GM12878 (cell line): ENCODE measurements around the gene CHD5. TPM values are rescaled to one million over a fixed set of nuclear protein-coding genes. Genes with fewer than 3 reads are reported as not detected.

Experiments
- ATAC-seq: fragments of 200-7000 bp; cut with Tn5 transposase; 3 replicates; pipeline ENCODE4 v1.9.1; 2020; ENCODE audit warnings: mild to moderate bottlenecking, moderate library complexity
- BruUV-seq: library from RNA; stranded (reverse); fragments of 400-500 nt; replicated peaks from 2 replicates; lab custom pipeline; 2021; lab: Mats Ljungman, UMichigan
- CTCF ChIA-PET: fragments of 300-600 bp; sonication (Branson Sonifier 250); formaldehyde crosslinking; extraction: SDS; loops from one replicate; lab custom pipeline; 2021; ENCODE audit warnings: inconsistent platforms; lab: Yijun Ruan, JAX
- POLR2A ChIA-PET: fragments of 350-600 bp; formaldehyde crosslinking; extraction: SDS; loops from one replicate; lab custom pipeline; 2021; ENCODE audit warnings: inconsistent platforms; lab: Charles Lee
- RAD21 ChIA-PET: fragments of 300-600 bp; sonication (Branson Sonifier 250); formaldehyde crosslinking; loops from one replicate; lab custom pipeline; 2023; ENCODE audit warnings: antibody characterized with exemption; ENCODE audit not compliant: unreplicated experiment; lab: Charles Lee
- SMC1A ChIA-PET: fragments of 300-600 bp; sonication (Branson Sonifier 250); formaldehyde crosslinking; loops from one replicate; lab custom pipeline; 2023; ENCODE audit not compliant: unreplicated experiment, uncharacterized antibody; lab: Charles Lee
- DNase-seq: peaks from one replicate; pipeline ENCODE4 v3.0.0-alpha.2; 2011; ENCODE audit warnings: low read depth, low spot score
- FAIRE-seq: peaks from 3 replicates; lab custom pipeline; 2011; peaks lifted over from hg19 to GRCh38; lab: Jason Lieb, UNC
- H2AFZ ChIP-seq: 2 replicates; pipeline ENCODE4 v1.6.0; 2011; ENCODE audit warnings: low read depth, low read length, control low read depth; ENCODE audit not compliant: control insufficient read depth
- H3K27ac ChIP-seq: 2 replicates; pipeline ENCODE4 v1.5.1; 2011; ENCODE audit warnings: control low read depth; ENCODE audit not compliant: control insufficient read depth, insufficient read depth
- H3K27me3 ChIP-seq, 2 experiments: replicated peaks in 1 of 2; 2 replicates each; pipeline versions ENCODE4 v1.6.0 to v1.6.1; 2011; ENCODE audit warnings: low read length in 1 of 2; ENCODE audit not compliant: control insufficient read depth in 2 of 2, insufficient read depth in 2 of 2
- H3K36me3 ChIP-seq, 2 experiments: 2 replicates each; pipeline ENCODE4 v1.5.1; 2011; ENCODE audit warnings: low read length in 1 of 2; ENCODE audit not compliant: control insufficient read depth in 2 of 2, insufficient read depth in 2 of 2
- H3K4me1 ChIP-seq: 2 replicates; pipeline ENCODE4 v1.6.1; 2011; ENCODE audit warnings: mild to moderate bottlenecking, low read length, moderate library complexity, mixed read lengths; ENCODE audit not compliant: control insufficient read depth, insufficient read depth
- H3K4me2 ChIP-seq: 2 replicates; pipeline ENCODE4 v1.6.0; 2011; ENCODE audit warnings: control low read depth; ENCODE audit not compliant: control insufficient read depth, insufficient read depth
- H3K4me3 ChIP-seq: fragments of 200-600 bp; sonication (generic); 2 replicates; pipeline ENCODE4 v1.5.1; 2016
- H3K79me2 ChIP-seq: 2 replicates; pipeline ENCODE4 v1.6.0; 2011; ENCODE audit warnings: low read length; ENCODE audit not compliant: control insufficient read depth, insufficient read depth
- H3K9ac ChIP-seq: 2 replicates; pipeline ENCODE4 v1.8.0; 2011; ENCODE audit warnings: low read length, control low read depth, mixed read lengths; ENCODE audit not compliant: control insufficient read depth, insufficient read depth
- H3K9me3 ChIP-seq: replicated peaks from 3 replicates; pipeline ENCODE4 v1.5.1; 2011; ENCODE audit warnings: mild to moderate bottlenecking, low read length; ENCODE audit not compliant: control insufficient read depth, insufficient read depth
- H4K20me1 ChIP-seq: 2 replicates; pipeline ENCODE4 v1.6.0; 2011; ENCODE audit not compliant: control insufficient read depth, insufficient read depth
- BHLHE40 ChIP-seq, 2 experiments: fragments of 450-650 bp in 1 of 2; IDR thresholded peaks; 2 replicates each; pipeline ENCODE4 v1.6.1; 2011 to 2017; ENCODE audit warnings: low read depth in 2 of 2, borderline replicate concordance in 1 of 2, improper control_type of control experiment in 1 of 2, low read length in 1 of 2, mild to moderate bottlenecking in 1 of 2
- SMAD1 ChIP-seq: fragments of 450-650 bp; IDR thresholded peaks from 2 replicates; pipeline ENCODE4 v1.6.1; 2018; ENCODE audit warnings: mild to moderate bottlenecking, low read depth; ENCODE audit not compliant: partially characterized antibody
- TAF1 ChIP-seq: IDR thresholded peaks from 2 replicates; pipeline ENCODE4 v1.6.1; 2011; ENCODE audit warnings: mild to moderate bottlenecking, low read depth, low read length, borderline replicate concordance
- TCF7 ChIP-seq: IDR thresholded peaks from 2 replicates; pipeline ENCODE4 v1.6.1; 2014; ENCODE audit warnings: antibody characterized with exemption, borderline replicate concordance
- WGBS: methylation state at CpG from one replicate; pipeline ENCODE4 v1.1.6; 2016; ENCODE audit warnings: low lambda C conversion rate; ENCODE audit not compliant: insufficient replicate concordance, insufficient coverage; ENCODE audit errors: missing lambda C conversion rate; 5-methylcytosine and 5-hydroxymethylcytosine counted together
- in situ Hi-C: fragments of 300-500 bp; cut with MboI; formaldehyde crosslinking; loops from 9 replicates; pipeline ENCODE4 v1.14.3; 2018; ENCODE audit warnings: mixed read lengths
- intact Hi-C: fragments of 100-400 bp; cut with micrococcal nuclease; formaldehyde crosslinking; loops from one replicate; pipeline ENCODE4 v1.14.2; 2022; ENCODE audit not compliant: unreplicated experiment
- polyA plus RNA-seq, 11 experiments: library from polyadenylated mRNA; depleted of rRNA in 4 of 11; unstranded in 6 of 11; stranded (reverse) in 5 of 11; fragments of >200 nt; fragmentation: Nextera tagmentation in 4 of 11; fragmentation: Illumina TruSeq in 1 of 11; extraction: Ambion mirVana in 4 of 11; extraction: Trizol in 1 of 11; gene quantifications; 1 replicate in 1 of 11; 2 replicates in 10 of 11; pipeline versions ENCODE4 v1.2.1 to v1.2.3, GENCODE V29; 2011 to 2016; ENCODE audit warnings: inconsistent platforms in 2 of 11, missing spikeins in 2 of 11, low read depth in 1 of 11
- total RNA-seq, 4 experiments: library from RNA; depleted of rRNA in 3 of 4; stranded (reverse); fragments of >200 nt in 3 of 4; fragmentation: Illumina TruSeq in 1 of 4; extraction: Trizol in 1 of 4; gene quantifications; 2 replicates each; pipeline versions ENCODE4 v1.2.1 to v1.2.3, GENCODE V29; 2013 to 2021
- TF ChIP-seq, protein P1 (sequence below): IDR thresholded peaks from 2 replicates; pipeline ENCODE4 v1.6.1; 2011; ENCODE audit warnings: mild to moderate bottlenecking, low read depth, low read length, moderate library complexity; ENCODE audit not compliant: insufficient replicate concordance

Gene CHD5
- total and polyA plus RNA-seq, 10 of the 15 experiments (the other 5 are each of a cell fraction or from before 2014, with no cell fraction given), result 0.03 to 0.49 (median 0.13) TPM; not detected in 3

DNA sequence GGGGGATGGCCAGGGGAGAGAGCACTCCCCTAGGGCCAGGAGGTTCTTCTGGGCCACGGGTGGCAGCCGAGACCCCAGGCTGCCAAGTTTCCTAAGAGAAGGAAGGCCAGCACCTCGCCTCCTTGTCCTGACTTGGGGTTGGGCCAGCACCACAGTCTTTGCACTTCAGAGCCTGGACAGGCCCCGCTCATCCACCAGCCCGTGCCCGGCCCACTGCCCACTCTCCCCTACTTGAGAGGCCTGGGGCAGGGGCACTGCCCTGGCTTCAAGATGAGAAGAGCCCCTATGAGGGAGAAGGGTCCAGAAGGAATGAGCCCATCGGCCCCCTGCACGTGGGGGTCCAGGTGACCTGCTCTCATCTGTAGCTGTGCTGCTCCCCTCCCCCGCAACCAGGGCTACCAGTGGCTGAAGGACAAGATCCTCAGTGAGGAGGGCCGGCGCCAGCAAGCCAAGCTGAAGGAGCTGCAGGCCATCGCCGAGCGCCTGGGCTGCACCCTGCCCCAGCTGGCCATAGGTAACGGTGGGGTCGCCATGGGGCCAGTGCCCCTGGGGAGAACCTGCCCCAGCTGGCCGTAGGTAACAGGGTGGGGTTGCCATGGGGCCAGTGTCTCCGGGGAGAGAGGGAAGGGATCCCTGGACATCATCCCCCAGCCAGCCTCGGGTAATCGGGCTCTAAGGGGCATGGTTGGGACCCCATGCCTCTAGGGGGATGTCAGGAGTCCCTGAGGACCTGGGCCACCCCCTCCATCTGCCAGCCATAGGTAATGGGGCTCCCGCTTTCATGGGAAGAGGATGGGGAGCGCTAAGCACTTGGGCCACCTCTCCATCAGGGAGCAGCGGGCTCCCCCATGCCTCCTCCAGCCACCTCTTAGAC, 83.6 kb downstream of the CHD5 start:
- H3K36me3 ChIP-seq, result peaks cover 0 to 14% of the 10 kb centered on the region in 2 experiments; a peak in 3 of 4 replicates
- ChIA-PET RAD21 (no interaction called here), SMC1A (no interaction called here), CTCF (no interaction called here), POLR2A (no interaction called here)
- no peak for ATAC-seq
- no TSS peak for BruUV-seq
- in situ Hi-C loops (no loop called here), intact Hi-C loops (no loop called here)
- H3K4me2 ChIP-seq, result no peak overlapping the region
- no peak overlapping the region for H3K9ac ChIP-seq
- no peak overlapping the region for H2AFZ ChIP-seq
- no peaks in the 10 kb centered on the region for H3K27me3 ChIP-seq
- H3K79me2 ChIP-seq, result no peaks in the 10 kb centered on the region
- no peak overlapping the region for H3K4me3 ChIP-seq
- no peaks in the 10 kb centered on the region for H4K20me1 ChIP-seq
- no peaks in the 10 kb centered on the region for H3K9me3 ChIP-seq
- H3K4me1 ChIP-seq, result no peaks in the 10 kb centered on the region
- no peak for TF ChIP-seq BHLHE40 (IDR thresholded peaks at IDR 0.05; ENCODE audit: borderline replicate concordance in 1 of 2, low read depth in 2 of 2, low read length in 1 of 2)
- TF ChIP-seq, protein P1, sequence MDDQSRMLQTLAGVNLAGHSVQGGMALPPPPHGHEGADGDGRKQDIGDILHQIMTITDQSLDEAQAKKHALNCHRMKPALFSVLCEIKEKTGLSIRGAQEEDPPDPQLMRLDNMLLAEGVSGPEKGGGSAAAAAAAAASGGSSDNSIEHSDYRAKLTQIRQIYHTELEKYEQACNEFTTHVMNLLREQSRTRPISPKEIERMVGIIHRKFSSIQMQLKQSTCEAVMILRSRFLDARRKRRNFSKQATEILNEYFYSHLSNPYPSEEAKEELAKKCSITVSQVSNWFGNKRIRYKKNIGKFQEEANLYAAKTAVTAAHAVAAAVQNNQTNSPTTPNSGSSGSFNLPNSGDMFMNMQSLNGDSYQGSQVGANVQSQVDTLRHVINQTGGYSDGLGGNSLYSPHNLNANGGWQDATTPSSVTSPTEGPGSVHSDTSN, result no peak
- no peak for TF ChIP-seq TAF1
- TF ChIP-seq SMAD1, result no peak
- TF ChIP-seq TCF7, result no peak
- H3K27ac ChIP-seq, result no peak overlapping the region
- no peak for DNase-seq
- no peak for FAIRE-seq
- WGBS, result 95% methylated on average over 23 of the region's 23 CpGs
